GM12878 (cell line): Measurements from ENCODE around the gene IRF2. TPM values are rescaled to one million over a fixed set of nuclear protein-coding genes. Genes with fewer than 3 reads are reported as not detected.

ENCODE experiments used
- CBX3 ChIP-seq: fragments of 200-600 bp; sonication (generic); IDR thresholded peaks from 2 replicates; pipeline ENCODE4 v1.6.1; 2016; ENCODE audit warnings: low read depth, borderline replicate concordance
- EGR1 ChIP-seq, 2 experiments: IDR thresholded peaks; 1 replicate in 1 of 2; 2 replicates in 1 of 2; pipeline ENCODE4 v1.6.1; 2011 to 2012; ENCODE audit warnings: low read depth in 2 of 2, low read length in 2 of 2, borderline replicate concordance in 1 of 2, mild to moderate bottlenecking in 1 of 2, moderate library complexity in 1 of 2
- HDGF ChIP-seq: fragments of 450-650 bp; IDR thresholded peaks from 2 replicates; pipeline ENCODE4 v1.6.1; 2016; ENCODE audit warnings: antibody characterized with exemption
- KDM1A ChIP-seq: fragments of 200-600 bp; sonication (generic); IDR thresholded peaks from 2 replicates; pipeline ENCODE4 v1.6.1; 2016; ENCODE audit warnings: borderline replicate concordance
- KLF5 ChIP-seq: fragments of 450-650 bp; IDR thresholded peaks from 2 replicates; pipeline ENCODE4 v1.6.1; 2014; ENCODE audit warnings: mild to moderate bottlenecking; ENCODE audit not compliant: partially characterized antibody
- SP1 ChIP-seq: IDR thresholded peaks from one replicate; pipeline ENCODE4 v1.6.1; 2011; ENCODE audit warnings: low read depth, low read length
- polyA plus RNA-seq, 11 experiments: library from polyadenylated mRNA; depleted of rRNA in 4 of 11; unstranded in 6 of 11; stranded (reverse) in 5 of 11; fragments of >200 nt; fragmentation: Nextera tagmentation in 4 of 11; fragmentation: Illumina TruSeq in 1 of 11; extraction: Ambion mirVana in 4 of 11; extraction: Trizol in 1 of 11; gene quantifications; 1 replicate in 1 of 11; 2 replicates in 10 of 11; pipeline versions ENCODE4 v1.2.1 to v1.2.3, GENCODE V29; 2011 to 2016; ENCODE audit warnings: inconsistent platforms in 2 of 11, missing spikeins in 2 of 11, low read depth in 1 of 11
- total RNA-seq, 4 experiments: library from RNA; depleted of rRNA in 3 of 4; stranded (reverse); fragments of >200 nt in 3 of 4; fragmentation: Illumina TruSeq in 1 of 4; extraction: Trizol in 1 of 4; gene quantifications; 2 replicates each; pipeline versions ENCODE4 v1.2.1 to v1.2.3, GENCODE V29; 2013 to 2021
- TF ChIP-seq, protein P1 (sequence below), 3 experiments: IDR thresholded peaks in 2 of 3; conservative IDR thresholded peaks in 1 of 3; 2 replicates each; pipeline ENCODE4 v1.5.1; 2011; ENCODE audit warnings: low read depth in 3 of 3, low read length in 3 of 3, mild to moderate bottlenecking in 3 of 3, control low read depth in 2 of 3, moderate library complexity in 2 of 3, inconsistent platforms in 1 of 3, mixed read lengths in 1 of 3; ENCODE audit not compliant: control insufficient read depth in 2 of 3, insufficient read depth in 1 of 3; ENCODE audit errors: extremely low read depth in 1 of 3
- TF ChIP-seq, protein P2 (sequence below): IDR thresholded peaks from 2 replicates; pipeline ENCODE4 v1.6.1; 2012; ENCODE audit warnings: low read length, inconsistent platforms

IRF2 gene
- total and polyA plus RNA-seq, 10 of the 15 experiments (the other 5 are each of a cell fraction or from before 2014, with no cell fraction given): 45.1 to 99.3 (median 58.9) TPM

- TF ChIP-seq, protein P1, sequence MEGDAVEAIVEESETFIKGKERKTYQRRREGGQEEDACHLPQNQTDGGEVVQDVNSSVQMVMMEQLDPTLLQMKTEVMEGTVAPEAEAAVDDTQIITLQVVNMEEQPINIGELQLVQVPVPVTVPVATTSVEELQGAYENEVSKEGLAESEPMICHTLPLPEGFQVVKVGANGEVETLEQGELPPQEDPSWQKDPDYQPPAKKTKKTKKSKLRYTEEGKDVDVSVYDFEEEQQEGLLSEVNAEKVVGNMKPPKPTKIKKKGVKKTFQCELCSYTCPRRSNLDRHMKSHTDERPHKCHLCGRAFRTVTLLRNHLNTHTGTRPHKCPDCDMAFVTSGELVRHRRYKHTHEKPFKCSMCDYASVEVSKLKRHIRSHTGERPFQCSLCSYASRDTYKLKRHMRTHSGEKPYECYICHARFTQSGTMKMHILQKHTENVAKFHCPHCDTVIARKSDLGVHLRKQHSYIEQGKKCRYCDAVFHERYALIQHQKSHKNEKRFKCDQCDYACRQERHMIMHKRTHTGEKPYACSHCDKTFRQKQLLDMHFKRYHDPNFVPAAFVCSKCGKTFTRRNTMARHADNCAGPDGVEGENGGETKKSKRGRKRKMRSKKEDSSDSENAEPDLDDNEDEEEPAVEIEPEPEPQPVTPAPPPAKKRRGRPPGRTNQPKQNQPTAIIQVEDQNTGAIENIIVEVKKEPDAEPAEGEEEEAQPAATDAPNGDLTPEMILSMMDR (IDR thresholded peaks at IDR 0.05 in 2 of 3, conservative IDR thresholded peaks at IDR 0.05 in 1 of 3; ENCODE audit: control insufficient read depth in 2 of 3, extremely low read depth in 1 of 3, insufficient read depth in 1 of 3, low read depth in 3 of 3, low read length in 3 of 3): no peak
- TF ChIP-seq, protein P2, sequence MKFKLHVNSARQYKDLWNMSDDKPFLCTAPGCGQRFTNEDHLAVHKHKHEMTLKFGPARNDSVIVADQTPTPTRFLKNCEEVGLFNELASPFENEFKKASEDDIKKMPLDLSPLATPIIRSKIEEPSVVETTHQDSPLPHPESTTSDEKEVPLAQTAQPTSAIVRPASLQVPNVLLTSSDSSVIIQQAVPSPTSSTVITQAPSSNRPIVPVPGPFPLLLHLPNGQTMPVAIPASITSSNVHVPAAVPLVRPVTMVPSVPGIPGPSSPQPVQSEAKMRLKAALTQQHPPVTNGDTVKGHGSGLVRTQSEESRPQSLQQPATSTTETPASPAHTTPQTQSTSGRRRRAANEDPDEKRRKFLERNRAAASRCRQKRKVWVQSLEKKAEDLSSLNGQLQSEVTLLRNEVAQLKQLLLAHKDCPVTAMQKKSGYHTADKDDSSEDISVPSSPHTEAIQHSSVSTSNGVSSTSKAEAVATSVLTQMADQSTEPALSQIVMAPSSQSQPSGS: no peak
- no peak for TF ChIP-seq EGR1 (IDR thresholded peaks at IDR 0.05; ENCODE audit: borderline replicate concordance in 1 of 2, low read depth in 2 of 2, low read length in 2 of 2)
- TF ChIP-seq HDGF: peak; percentile 47; the same call in 1 of the 2 replicates
- TF ChIP-seq SP1: no peak
- no peak for TF ChIP-seq KLF5
- no peak for TF ChIP-seq KDM1A
- TF ChIP-seq CBX3: no peak
Observed at GRCh38 chr4:184453365-184454160, 20.8 kb downstream of the IRF2 start (continued).
